GM23338 (cell line): Measurements from ENCODE around the gene KRT2.

Source experiments
- CTCF ChIP-seq, 2 experiments: fragments of 200-600 bp in 1 of 2; sonication (generic) in 1 of 2; conservative IDR thresholded peaks; 2 replicates each; pipeline versions ENCODE4 v1.5.1 to v1.6.1; 2016 to 2017; ENCODE audit warnings: antibody characterized with exemption in 2 of 2, low read depth in 2 of 2, mild to moderate bottlenecking in 2 of 2, moderate library complexity in 1 of 2
- ETS1 ChIP-seq: IDR thresholded peaks from 2 replicates; pipeline ENCODE4 v1.6.1; 2016; ENCODE audit warnings: antibody characterized with exemption
- EZH2 ChIP-seq: fragments of 200-600 bp; sonication (generic); IDR thresholded peaks from one replicate; pipeline ENCODE4 v1.8.0; 2017; ENCODE audit warnings: antibody characterized with exemption, mild to moderate bottlenecking, low read depth; ENCODE audit not compliant: unreplicated experiment
- EZH2phosphoT487 ChIP-seq: fragments of 200-600 bp; sonication (generic); IDR thresholded peaks from one replicate; pipeline ENCODE4 v1.8.1; 2018; ENCODE audit warnings: antibody characterized with exemption; ENCODE audit not compliant: unreplicated experiment
- JUNB ChIP-seq: IDR thresholded peaks from one replicate; pipeline ENCODE4 v1.6.1; 2016; ENCODE audit warnings: antibody characterized with exemption; ENCODE audit not compliant: unreplicated experiment
- NANOG ChIP-seq: IDR thresholded peaks from 2 replicates; pipeline ENCODE4 v1.6.1; 2016; ENCODE audit warnings: antibody characterized with exemption, borderline replicate concordance
- POLR2AphosphoS5 ChIP-seq: IDR thresholded peaks from 2 replicates; pipeline ENCODE4 v1.6.1; 2016; ENCODE audit warnings: antibody characterized with exemption, low read depth
- REST ChIP-seq: IDR thresholded peaks from one replicate; pipeline ENCODE4 v1.6.1; 2018; ENCODE audit warnings: antibody characterized with exemption; ENCODE audit not compliant: unreplicated experiment
- ZNF114 ChIP-seq: fragments of 250-450 bp; sonication (Bioruptor Pico); IDR thresholded peaks from 2 replicates; pipeline ENCODE4 v1.5.0; 2020; ENCODE audit warnings: mild to moderate bottlenecking, moderate library complexity

DNA sequence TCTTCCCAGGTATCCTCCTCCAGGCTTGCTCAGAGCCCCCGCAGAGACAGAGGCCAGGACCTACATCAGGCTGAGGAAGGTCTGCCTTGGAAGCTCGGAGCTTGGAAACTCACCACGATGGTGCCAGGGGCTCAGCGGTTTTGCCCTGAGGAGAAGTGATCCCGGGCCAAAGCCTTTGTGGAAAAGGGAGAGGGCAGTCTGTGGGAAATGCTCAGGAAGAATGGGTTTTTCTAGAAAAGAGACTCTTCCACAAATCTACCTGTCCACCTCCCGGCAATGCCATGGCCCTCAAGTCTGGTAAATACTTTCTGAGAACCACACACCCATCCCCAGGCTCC is 8.0 kb downstream of the KRT2 start:
- TF ChIP-seq CTCF (conservative IDR thresholded peaks at IDR 0.05; ENCODE audit: low read depth in 2 of 2) (no peak), EZH2 (no peak), POLR2AphosphoS5 (no peak), ETS1 (no peak), JUNB (no peak), REST (no peak), EZH2phosphoT487 (no peak), ZNF114 (CRISPR knock-in tag) (no peak), NANOG (no peak)
